OCI-LY3 (cell line): ENCODE data around the gene TNS3.

Source experiments
- H2AFZ ChIP-seq: fragments of 200-600, 300-600 bp; shearing (Covaris generic); 2 replicates; pipeline ENCODE4 v1.6.0; 2014; ENCODE audit warnings: antibody characterized with exemption, low read depth, low read length
- H3K27ac ChIP-seq: fragments of 200-600, 300-600 bp; sonication (generic); 2 replicates; pipeline ENCODE4 v1.5.1; 2014; ENCODE audit warnings: mild to moderate bottlenecking, low read length, moderate library complexity, mixed read lengths
- H3K27me3 ChIP-seq: fragments of 200-600, 300-600 bp; sonication (generic); 2 replicates; pipeline ENCODE4 v1.6.1; 2014; ENCODE audit warnings: low read depth, low read length, mixed read lengths
- H3K36me3 ChIP-seq: fragments of 200-600, 300-600 bp; sonication (generic); replicated peaks from 2 replicates; pipeline ENCODE3; 2014; ENCODE audit warnings: low read depth, low read length, mixed read lengths
- H3K4me1 ChIP-seq: fragments of 300-600, 200-600 bp; sonication (generic); 2 replicates; pipeline ENCODE4 v1.6.1; 2014; ENCODE audit warnings: low read length, mixed read lengths
- H3K4me2 ChIP-seq: fragments of 200-600, 300-600 bp; sonication (generic); 2 replicates; pipeline ENCODE4 v1.6.1; 2014; ENCODE audit warnings: low read length, mixed read lengths
- H3K4me3 ChIP-seq: fragments of 300-600, 200-600 bp; sonication (generic); 2 replicates; pipeline ENCODE4 v1.5.1; 2014; ENCODE audit warnings: antibody characterized with exemption, mild to moderate bottlenecking, low read length, moderate library complexity
- H3K79me2 ChIP-seq: fragments of 300-600, 200-600 bp; shearing (Covaris generic); 2 replicates; pipeline ENCODE4 v1.6.1; 2014; ENCODE audit warnings: mild to moderate bottlenecking, low read length, mixed read lengths
- H3K9ac ChIP-seq: fragments of 300-600, 200-600 bp; shearing (Covaris generic); 2 replicates; pipeline ENCODE4 v1.6.0; 2014; ENCODE audit warnings: mild to moderate bottlenecking, low read length, moderate library complexity
- H3K9me3 ChIP-seq: fragments of 200-600, 300-600 bp; shearing (Covaris generic); 2 replicates; pipeline ENCODE4 v1.6.1; 2014; ENCODE audit warnings: low read length, mixed read lengths; ENCODE audit not compliant: insufficient read depth
- H4K20me1 ChIP-seq: fragments of 200-600, 300-600 bp; sonication (generic); 2 replicates; pipeline ENCODE4 v1.6.1; 2016; ENCODE audit warnings: low read length, mixed read lengths; ENCODE audit not compliant: insufficient read depth
- EZH2phosphoT487 ChIP-seq: fragments of 200-600 bp; shearing (Covaris generic); IDR thresholded peaks from 2 replicates; pipeline ENCODE4 v1.6.1; 2018; ENCODE audit warnings: antibody characterized with exemption, mixed run types, low read depth
- TF ChIP-seq, protein P1 (sequence below): fragments of 200-600, 300-600 bp; sonication (generic); IDR thresholded peaks from 2 replicates; pipeline ENCODE4 v1.5.1; 2014; ENCODE audit warnings: antibody characterized with exemption, low read length, low read depth

TNS3 gene

DNA sequence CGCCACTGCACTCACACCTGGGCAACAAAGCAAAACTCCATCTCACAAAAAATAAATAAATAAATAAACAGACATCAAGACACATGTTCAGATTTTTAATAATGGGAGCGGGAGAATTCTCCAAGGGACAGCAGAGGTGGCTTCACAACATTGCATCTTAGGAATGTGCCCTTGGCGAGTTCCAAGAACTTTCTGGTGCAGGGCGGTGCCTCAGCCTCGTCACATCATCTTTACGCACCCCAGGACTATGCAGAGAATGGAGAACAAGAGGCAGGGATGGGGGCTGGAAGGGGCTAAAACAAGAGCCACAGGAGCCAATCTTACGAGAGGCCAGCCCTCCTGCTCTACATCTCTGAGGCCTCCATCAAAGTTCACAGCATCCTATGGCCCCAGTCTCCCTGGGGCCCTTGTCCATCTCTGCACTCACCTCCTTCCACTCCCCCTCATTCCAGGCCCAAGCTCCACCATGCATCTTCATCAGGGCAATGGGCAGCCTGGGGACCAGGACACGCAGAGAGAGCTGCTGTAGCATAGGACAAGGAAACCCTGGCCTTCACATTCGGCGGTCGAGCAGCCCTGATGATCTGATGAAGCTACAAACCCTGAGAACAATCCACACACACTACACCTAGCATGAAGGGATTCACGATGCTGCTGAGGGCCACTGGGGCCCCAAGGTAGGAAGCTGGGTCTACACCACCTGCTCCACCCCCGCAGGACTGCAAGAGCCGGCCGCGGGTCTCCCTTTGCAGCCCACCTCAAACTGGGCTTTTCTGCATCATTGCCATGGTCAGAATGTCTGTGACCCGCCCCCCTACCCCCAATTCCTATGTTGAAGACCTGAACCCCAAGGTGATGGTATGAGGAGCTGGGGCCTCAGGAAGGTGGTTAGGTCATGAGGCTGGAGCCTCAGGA, 22.3 kb downstream of the TNS3 start:
- no peaks in the 10 kb centered on the region for H3K4me1 ChIP-seq
- H3K79me2 ChIP-seq, result no peaks in the 10 kb centered on the region
- H3K9me3 ChIP-seq, result no peaks in the 10 kb centered on the region
- no peaks in the 10 kb centered on the region for H4K20me1 ChIP-seq
- no peak overlapping the region for H3K4me3 ChIP-seq
- no peaks in the 10 kb centered on the region for H3K27me3 ChIP-seq
- H3K36me3 ChIP-seq, result no peaks in the 10 kb centered on the region
- TF ChIP-seq, protein P1, sequence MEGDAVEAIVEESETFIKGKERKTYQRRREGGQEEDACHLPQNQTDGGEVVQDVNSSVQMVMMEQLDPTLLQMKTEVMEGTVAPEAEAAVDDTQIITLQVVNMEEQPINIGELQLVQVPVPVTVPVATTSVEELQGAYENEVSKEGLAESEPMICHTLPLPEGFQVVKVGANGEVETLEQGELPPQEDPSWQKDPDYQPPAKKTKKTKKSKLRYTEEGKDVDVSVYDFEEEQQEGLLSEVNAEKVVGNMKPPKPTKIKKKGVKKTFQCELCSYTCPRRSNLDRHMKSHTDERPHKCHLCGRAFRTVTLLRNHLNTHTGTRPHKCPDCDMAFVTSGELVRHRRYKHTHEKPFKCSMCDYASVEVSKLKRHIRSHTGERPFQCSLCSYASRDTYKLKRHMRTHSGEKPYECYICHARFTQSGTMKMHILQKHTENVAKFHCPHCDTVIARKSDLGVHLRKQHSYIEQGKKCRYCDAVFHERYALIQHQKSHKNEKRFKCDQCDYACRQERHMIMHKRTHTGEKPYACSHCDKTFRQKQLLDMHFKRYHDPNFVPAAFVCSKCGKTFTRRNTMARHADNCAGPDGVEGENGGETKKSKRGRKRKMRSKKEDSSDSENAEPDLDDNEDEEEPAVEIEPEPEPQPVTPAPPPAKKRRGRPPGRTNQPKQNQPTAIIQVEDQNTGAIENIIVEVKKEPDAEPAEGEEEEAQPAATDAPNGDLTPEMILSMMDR, result no peak
- TF ChIP-seq EZH2phosphoT487, result no peak
- no peak overlapping the region for H3K9ac ChIP-seq
- no peak overlapping the region for H2AFZ ChIP-seq
- H3K27ac ChIP-seq, result no peak overlapping the region
- H3K4me2 ChIP-seq, result no peak overlapping the region

- no peak overlapping the region for H3K4me3 ChIP-seq
- H4K20me1 ChIP-seq, result no peaks in the 10 kb centered on the region
- peaks cover 7% of the 10 kb centered on the region; the same call in 1 of the 2 replicates for H3K9me3 ChIP-seq
- peaks cover 7% of the 10 kb centered on the region for H3K36me3 ChIP-seq
- H3K27ac ChIP-seq, result no peak overlapping the region
- TF ChIP-seq EZH2phosphoT487, result no peak
- TF ChIP-seq, protein P1, result no peak
- peaks cover 7% of the 10 kb centered on the region for H3K4me1 ChIP-seq
- no peak overlapping the region for H3K9ac ChIP-seq
- H3K4me2 ChIP-seq, result no peak overlapping the region
- no peaks in the 10 kb centered on the region for H3K79me2 ChIP-seq
- no peak overlapping the region for H2AFZ ChIP-seq
- H3K27me3 ChIP-seq, result no peaks in the 10 kb centered on the region
These were observed 23.9 kb downstream of the TNS3 start for GRCh38 chr7:47557694-47558670.

GRCh38 chr7:47557317-47557693, 24.6 kb downstream of the TNS3 start:
- H3K9ac ChIP-seq, result no peak overlapping the region
- no peaks in the 10 kb centered on the region for H4K20me1 ChIP-seq
- H3K27ac ChIP-seq, result no peak overlapping the region
- no peaks in the 10 kb centered on the region for H3K79me2 ChIP-seq
- H3K36me3 ChIP-seq, result peaks cover 7% of the 10 kb centered on the region
- H3K4me1 ChIP-seq, result peaks cover 14% of the 10 kb centered on the region
- peaks cover 7% of the 10 kb centered on the region; the same call in 1 of the 2 replicates for H3K9me3 ChIP-seq
- H3K27me3 ChIP-seq, result no peaks in the 10 kb centered on the region
- no peak overlapping the region for H3K4me3 ChIP-seq
- no peak for TF ChIP-seq EZH2phosphoT487
- TF ChIP-seq, protein P1, result no peak
- H2AFZ ChIP-seq, result no peak overlapping the region
- H3K4me2 ChIP-seq, result no peak overlapping the region
